Loucy (cell line): ENCODE data around the gene PHACTR1.

ENCODE experiments used
- EZH2phosphoT487 ChIP-seq: fragments of 200-600 bp; IDR thresholded peaks from 2 replicates; pipeline ENCODE4 v1.6.1; 2018; ENCODE audit warnings: antibody characterized with exemption, mild to moderate bottlenecking, moderate library complexity, borderline replicate concordance
- TF ChIP-seq, protein P1 (sequence below): fragments of 200-600 bp; sonication (generic); conservative IDR thresholded peaks from 2 replicates; pipeline ENCODE4 v1.5.1; 2014; ENCODE audit warnings: mild to moderate bottlenecking, antibody characterized with exemption, low read length

DNA sequence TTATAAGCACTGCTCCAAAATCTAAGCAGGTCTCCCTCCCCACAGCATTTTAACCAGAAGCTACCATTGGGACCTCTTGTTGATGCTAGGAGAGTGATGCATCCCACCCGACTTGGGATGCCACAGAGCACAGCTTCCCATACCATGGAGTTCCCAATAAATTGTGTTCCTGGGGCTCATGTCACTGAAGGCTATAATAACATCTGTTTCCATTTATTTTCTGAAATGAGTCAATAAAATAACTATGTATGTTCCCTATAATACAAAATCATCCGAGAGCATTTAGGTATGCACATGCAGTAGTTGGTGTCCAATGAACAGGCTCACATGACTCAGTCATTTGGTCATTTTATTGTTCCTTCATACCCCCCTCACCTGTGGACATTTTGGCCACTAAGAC lies 407.6 kb downstream of the PHACTR1 start:
- TF ChIP-seq, protein P1, sequence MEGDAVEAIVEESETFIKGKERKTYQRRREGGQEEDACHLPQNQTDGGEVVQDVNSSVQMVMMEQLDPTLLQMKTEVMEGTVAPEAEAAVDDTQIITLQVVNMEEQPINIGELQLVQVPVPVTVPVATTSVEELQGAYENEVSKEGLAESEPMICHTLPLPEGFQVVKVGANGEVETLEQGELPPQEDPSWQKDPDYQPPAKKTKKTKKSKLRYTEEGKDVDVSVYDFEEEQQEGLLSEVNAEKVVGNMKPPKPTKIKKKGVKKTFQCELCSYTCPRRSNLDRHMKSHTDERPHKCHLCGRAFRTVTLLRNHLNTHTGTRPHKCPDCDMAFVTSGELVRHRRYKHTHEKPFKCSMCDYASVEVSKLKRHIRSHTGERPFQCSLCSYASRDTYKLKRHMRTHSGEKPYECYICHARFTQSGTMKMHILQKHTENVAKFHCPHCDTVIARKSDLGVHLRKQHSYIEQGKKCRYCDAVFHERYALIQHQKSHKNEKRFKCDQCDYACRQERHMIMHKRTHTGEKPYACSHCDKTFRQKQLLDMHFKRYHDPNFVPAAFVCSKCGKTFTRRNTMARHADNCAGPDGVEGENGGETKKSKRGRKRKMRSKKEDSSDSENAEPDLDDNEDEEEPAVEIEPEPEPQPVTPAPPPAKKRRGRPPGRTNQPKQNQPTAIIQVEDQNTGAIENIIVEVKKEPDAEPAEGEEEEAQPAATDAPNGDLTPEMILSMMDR = no peak
- TF ChIP-seq EZH2phosphoT487 = no peak
